GM21367 (cell line): ENCODE results near the gene SHISA3.

Experiments used
- ATAC-seq: cut with Tn5 transposase; IDR thresholded peaks from one replicate; pipeline ENCODE4 v1.9.1; 2021; ENCODE audit not compliant: unreplicated experiment

Gene SHISA3

GRCh38 chr4:42442601-42443000, 45.3 kb downstream of the SHISA3 start:
- no peak for ATAC-seq

DNA sequence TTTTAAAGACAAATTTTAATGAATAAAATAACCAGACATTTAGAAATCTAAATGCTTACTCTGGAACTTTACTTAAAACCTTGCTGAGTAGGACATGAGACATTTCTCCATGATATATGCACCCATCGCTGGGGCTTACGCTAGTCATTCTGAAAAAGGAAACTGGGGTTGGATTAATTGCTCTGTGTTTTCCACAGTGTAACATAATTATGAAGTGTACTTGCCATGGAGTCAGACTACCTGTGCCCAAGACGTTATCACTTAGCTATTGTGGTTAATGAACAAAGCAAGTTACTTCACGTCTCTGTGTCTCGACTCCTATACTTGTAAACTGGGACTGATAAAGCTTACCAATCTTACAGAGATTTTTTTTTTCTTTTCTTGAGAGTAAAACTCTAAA, 47.8 kb downstream of the SHISA3 start:
- no peak for ATAC-seq

DNA sequence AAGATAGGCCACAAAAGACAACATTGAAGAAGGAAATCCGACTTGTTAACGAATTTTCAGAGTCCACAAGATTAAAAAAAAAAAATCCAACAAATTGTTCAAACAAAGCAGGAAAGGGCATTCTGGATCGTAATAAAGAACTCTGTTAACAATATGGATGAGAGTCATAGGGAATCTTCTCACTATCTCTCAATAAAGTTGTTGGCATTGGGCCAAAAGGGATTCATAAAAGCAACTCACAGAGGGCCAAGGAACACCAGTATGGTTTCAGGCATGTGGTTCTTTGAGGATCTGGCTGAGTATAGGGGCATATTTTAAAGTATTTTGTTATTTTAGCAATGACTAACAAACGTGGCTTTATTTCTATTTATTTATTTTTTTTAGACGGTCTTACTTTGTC, 49.5 kb downstream of the SHISA3 start:
- ATAC-seq = no peak
